Motor neuron (in vitro differentiated cells): ENCODE results near the gene DPYD. TPM values are rescaled to one million over a fixed set of nuclear protein-coding genes. Genes with fewer than 3 reads are reported as not detected.
"Not testable (repeated sequence)": the region's sequence is repeated elsewhere in the genome, so short reads cannot be mapped to it uniquely, and the experiment has no call there.

Experiments
- ATAC-seq, 8 experiments: fragments of 200-7000 bp; cut with Tn5 transposase; replicated peaks in 6 of 8; 2 replicates each; pipeline ENCODE4 v1.8.0; 2021; ENCODE audit warnings: mild to moderate bottlenecking in 8 of 8, moderate library complexity in 8 of 8
- H3K27ac ChIP-seq, 2 donors: fragments of 250-450 bp; sonication (Bioruptor Pico); 2 replicates each; pipeline ENCODE4 v1.9.0; 2021; ENCODE audit warnings: antibody characterized with exemption in 2 of 2, mild to moderate bottlenecking in 2 of 2, moderate library complexity in 1 of 2
- H3K4me1 ChIP-seq, 2 donors: fragments of 250-450 bp; sonication (Bioruptor Pico); replicated peaks in 1 of 2; 2 replicates each; pipeline ENCODE4 v1.6.1; 2021; ENCODE audit warnings: antibody characterized with exemption in 2 of 2, mild to moderate bottlenecking in 2 of 2, moderate library complexity in 1 of 2
- H3K4me3 ChIP-seq, 5 donors: fragments of 250-450 bp; sonication (Bioruptor Pico); 2 replicates each; pipeline ENCODE4 v1.9.0; 2021; ENCODE audit warnings: antibody characterized with exemption in 5 of 5, mild to moderate bottlenecking in 5 of 5, moderate library complexity in 4 of 5
- WGBS, 10 experiments: fragments of 450-650 bp; shearing (Covaris generic); methylation state at CpG; one replicate each; pipeline ENCODE4 v1.0.0; 2022; 5-methylcytosine and 5-hydroxymethylcytosine counted together
- in situ Hi-C, 9 experiments: fragments of 400-800 bp; cut with MboI; loops; one replicate each; pipeline ENCODE4 v1.15.0; 2021; ENCODE audit warnings: low sequenced_read_pairs in 9 of 9, low pct_unique_long_range_greater_than_20kb in 2 of 9; ENCODE audit not compliant: unreplicated experiment in 9 of 9
- total RNA-seq, 8 experiments: library from RNA; unstranded; fragments of 300-600 nt; gene quantifications; 2 replicates each; pipeline versions ENCODE4 v1.2.3 to v1.2.4, GENCODE V29; 2022

The DPYD gene
- total RNA-seq, 8 experiments from 2014 or later, result 7.4 to 37.1 (median 14.2) TPM

DNA sequence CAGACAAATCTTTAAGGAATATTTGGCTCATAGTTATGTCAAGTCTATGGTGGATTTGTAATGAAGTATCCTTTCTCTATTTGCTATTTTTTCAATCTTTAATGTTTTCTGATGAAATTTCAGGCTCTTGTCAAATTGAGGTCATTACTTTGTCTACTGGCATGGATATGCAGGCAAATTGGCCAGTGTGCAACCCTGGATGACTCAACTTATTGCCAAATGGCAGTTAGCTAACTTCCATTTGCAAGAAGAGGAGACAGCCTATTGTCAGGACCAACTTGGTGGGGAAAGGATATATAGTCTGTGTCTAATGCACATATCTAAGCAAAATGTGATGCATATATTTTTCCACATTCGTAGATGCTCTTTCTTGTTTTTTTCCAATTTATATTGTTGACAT lies 668.8 kb downstream of the DPYD start:
- in situ Hi-C loops, result no loop called here
- 0 to 89% (median 33%) methylated on average over 1 of the region's 1 CpG; no CpG with 5 or more reads in 1 of the 10 experiments for WGBS, 10 experiments
- H3K4me1 ChIP-seq, result no peaks in the 10 kb centered on the region
- ATAC-seq, result peak in 2 of 8 experiments; percentile 72 to 77
- H3K27ac ChIP-seq, result no peak overlapping the region
- H3K4me3 ChIP-seq, result no peak overlapping the region

DNA sequence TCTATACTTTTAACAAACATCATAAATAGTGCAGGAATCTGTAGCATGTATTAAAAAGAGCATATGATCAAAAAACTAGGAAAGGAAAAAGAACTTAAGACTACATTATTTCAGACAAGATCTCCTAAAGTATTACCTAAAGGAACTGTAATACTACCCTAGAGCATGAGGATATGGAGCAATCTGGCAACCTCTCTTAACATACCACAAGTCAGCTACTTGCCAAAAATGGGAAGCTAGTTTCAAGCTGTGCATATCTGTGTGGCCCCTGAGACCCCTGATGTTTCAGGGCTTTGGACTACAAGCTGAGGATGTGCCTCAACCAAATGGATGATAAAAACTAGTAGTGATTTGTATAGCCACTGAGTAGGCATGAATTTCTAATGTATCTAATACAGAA lies 673.6 kb downstream of the DPYD start:
- ATAC-seq, result peak in 2 of 8 experiments; percentile 31 to 56
- in situ Hi-C loops, result no loop called here
- H3K4me3 ChIP-seq, result no peak overlapping the region
- H3K27ac ChIP-seq, result no peak overlapping the region
- peaks cover 15 to 25% of the 10 kb centered on the region in 2 donors for H3K4me1 ChIP-seq

DNA sequence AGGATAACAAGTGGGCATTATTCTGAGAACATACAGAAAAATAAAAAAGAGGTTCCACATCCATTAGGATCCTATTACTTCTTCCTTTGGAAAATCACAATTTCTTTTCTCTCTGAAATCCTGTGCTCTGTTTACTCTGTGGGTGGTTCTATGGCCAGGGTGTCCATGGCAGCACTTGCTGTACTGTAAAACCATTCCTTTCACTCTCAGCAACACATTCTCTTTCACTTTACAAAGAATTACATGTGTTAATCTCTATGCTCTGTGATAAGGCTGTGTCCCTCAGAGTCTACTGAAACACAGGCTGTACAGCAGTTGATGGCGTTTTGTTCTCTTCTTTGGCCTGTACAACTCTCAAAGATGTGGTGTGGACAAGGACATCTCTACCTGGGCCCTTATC lies 675.2 kb downstream of the DPYD start:
- Histone ChIP-seq H3K4me1 (peaks cover 15 to 25% of the 10 kb centered on the region in 2 donors), H3K4me3 (no peak overlapping the region), H3K27ac (peak overlapping the region; percentile 10 to 16)
- 33 to 100% (median 66%) methylated on average over 1 of the region's 1 CpG; no CpG with 5 or more reads in 6 of the 10 experiments for WGBS, 10 experiments
- in situ Hi-C loops, result no loop called here
- ATAC-seq, result peak; percentile 76 to 100 (median 89)

- ATAC-seq, result peak in 5 of 8 experiments; percentile 34 to 64 (median 50)
- in situ Hi-C loops, result no loop called here
- 0 to 66% (median 43%) methylated on average over 2 to 4 of the region's 4 CpGs for WGBS, 10 experiments
These were observed 675.8 kb downstream of the DPYD start for GRCh38 chr1:97245026-97245425.

DNA sequence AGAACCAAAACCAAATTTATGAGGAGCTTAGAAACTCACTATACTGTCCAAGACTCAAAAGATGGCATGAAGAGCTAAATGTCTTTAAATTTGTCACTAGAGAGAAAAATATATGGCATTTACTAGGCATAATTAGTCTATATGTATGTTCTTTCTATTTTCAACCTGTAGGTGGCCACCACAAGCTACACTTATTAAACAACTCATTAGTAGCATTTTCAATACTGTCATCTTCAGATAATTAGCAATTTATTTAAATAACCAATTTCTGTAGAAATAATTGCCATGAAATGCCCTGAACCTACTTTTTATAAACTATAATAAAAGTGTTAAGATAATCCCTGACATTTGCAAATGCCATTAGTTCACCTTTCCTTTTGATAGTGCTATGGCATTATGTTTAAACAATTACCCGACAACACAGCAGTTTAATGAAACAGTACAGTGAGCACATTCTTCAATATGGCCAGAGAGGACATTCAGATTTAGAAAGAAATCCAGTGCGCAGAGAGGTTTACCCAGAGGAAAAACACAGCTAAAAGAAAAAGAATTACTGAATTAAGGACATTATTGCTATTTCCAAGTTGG lies 676.8 kb downstream of the DPYD start:
- Histone ChIP-seq H3K27ac (no peak overlapping the region), H3K4me3 (no peak overlapping the region), H3K4me1 (peaks cover 15 to 25% of the 10 kb centered on the region in 2 donors)
- in situ Hi-C loops, result no loop called here
- WGBS, 10 experiments, result 88 to 100% (median 100%) methylated on average over 1 to 2 of the region's 2 CpGs; no CpG with 5 or more reads in 1 of the 10 experiments
- no peak for ATAC-seq

More at GRCh38 chr1:97245026-97245425, 675.8 kb downstream of the DPYD start:
- peaks cover 15 to 25% of the 10 kb centered on the region in 2 donors for H3K4me1 ChIP-seq
- no peak overlapping the region for H3K27ac ChIP-seq
- no peak overlapping the region for H3K4me3 ChIP-seq

DNA sequence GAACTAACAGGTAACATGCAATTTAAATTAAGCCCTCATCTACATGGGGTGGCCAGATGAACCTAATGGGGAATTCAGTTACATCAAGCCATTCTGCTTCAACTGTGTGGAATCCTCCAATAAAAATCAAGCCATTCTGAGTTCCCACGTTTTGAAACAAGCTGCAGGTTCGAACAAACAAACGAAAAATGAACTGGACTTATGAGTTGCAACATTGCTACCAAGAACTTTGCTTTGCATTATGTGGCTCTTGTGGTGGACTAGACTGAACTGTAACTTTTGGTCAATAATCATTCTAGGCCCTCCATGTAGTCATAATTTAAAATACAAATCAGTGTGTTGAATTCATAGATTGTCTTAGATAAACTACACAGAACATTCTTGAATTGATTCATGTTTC lies 682.0 kb downstream of the DPYD start:
- no peak for ATAC-seq
- 56 to 100% (median 82%) methylated on average over 2 to 3 of the region's 3 CpGs; no CpG with 5 or more reads in 1 of the 10 experiments for WGBS, 10 experiments
- no peak overlapping the region for H3K27ac ChIP-seq
- H3K4me3 ChIP-seq, result no peak overlapping the region
- peaks cover 0 to under 1% of the 10 kb centered on the region in 2 donors for H3K4me1 ChIP-seq
- in situ Hi-C loops, result no loop called here

GRCh38 chr1:97231354-97231753 lies 689.5 kb downstream of the DPYD start:
- in situ Hi-C loops, H3K27ac ChIP-seq, H3K4me1 ChIP-seq, H3K4me3 ChIP-seq, ATAC-seq: not testable (repeated sequence)
- 80 to 100% (median 94%) methylated on average over 1 to 2 of the region's 2 CpGs; no CpG with 5 or more reads in 4 of the 10 experiments for whole genome bisulfite sequencing, 10 experiments

DNA sequence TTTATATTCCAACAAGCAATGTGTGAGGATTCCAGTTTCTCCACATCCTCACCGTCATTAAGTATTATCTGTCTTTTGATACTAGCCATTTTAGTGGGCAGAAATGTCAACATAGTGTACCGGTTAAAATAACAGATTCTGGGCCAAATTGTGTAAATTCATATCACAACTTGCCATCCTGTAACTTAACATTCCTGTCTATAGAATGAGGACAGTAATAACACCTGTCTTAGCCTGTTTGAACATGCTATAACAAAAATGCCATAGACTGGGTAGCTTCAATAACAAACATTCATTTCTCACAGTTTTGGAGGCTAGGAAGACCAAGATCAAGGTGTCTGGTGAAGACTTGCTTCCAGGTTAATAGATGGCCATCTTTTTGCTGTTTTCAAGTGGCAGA lies 708.2 kb downstream of the DPYD start:
- ATAC-seq, result no peak
- 87 to 100% (median 100%) methylated on average over 1 to 2 of the region's 2 CpGs; no CpG with 5 or more reads in 1 of the 10 experiments for WGBS, 10 experiments
- H3K4me1 ChIP-seq, result no peaks in the 10 kb centered on the region
- no peak overlapping the region for H3K27ac ChIP-seq
- no peak overlapping the region for H3K4me3 ChIP-seq
- in situ Hi-C loops, result no loop called here

GRCh38 chr1:97210307-97210706 lies 710.5 kb downstream of the DPYD start:
- no peak overlapping the region for H3K4me3 ChIP-seq
- no peak overlapping the region for H3K27ac ChIP-seq
- no peaks in the 10 kb centered on the region for H3K4me1 ChIP-seq
- 0 to 100% (median 69%) methylated on average over 1 of the region's 1 CpG; no CpG with 5 or more reads in 2 of the 10 experiments for WGBS, 10 experiments
- in situ Hi-C loops, result no loop called here
- peak in 4 of 8 experiments; percentile 48 to 95 (median 92) for ATAC-seq

DNA sequence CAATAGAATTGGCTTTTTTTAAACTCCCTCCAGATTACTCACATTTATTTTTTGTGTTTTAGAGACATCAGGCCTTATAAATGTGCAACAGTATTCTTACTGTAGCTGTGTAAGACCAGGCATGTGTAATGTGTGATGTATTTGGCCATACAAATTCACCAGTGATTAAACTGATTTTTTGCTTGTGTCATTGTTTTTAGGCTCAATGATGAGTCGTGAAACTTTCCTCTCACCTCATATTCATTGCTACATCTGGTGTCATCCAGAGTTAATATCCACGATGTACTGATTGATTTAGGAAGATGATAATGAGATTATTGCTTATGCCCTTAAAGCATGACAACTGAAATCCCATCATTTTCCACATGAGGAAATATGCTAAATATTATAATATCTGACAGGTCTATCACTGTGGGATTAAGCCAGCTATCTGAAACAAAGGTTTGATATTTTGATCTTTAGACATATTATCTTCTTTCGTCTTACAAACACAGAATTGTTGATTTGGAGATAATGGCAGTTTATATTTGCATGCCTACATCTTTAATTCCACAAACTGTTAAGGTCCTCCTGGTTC lies 711.4 kb downstream of the DPYD start:
- Histone ChIP-seq H3K4me3 (no peak overlapping the region), H3K4me1 (no peaks in the 10 kb centered on the region), H3K27ac (no peak overlapping the region)
- in situ Hi-C loops, result no loop called here
- 0 to 100% (median 83%) methylated on average over 1 to 3 of the region's 3 CpGs; no CpG with 5 or more reads in 1 of the 10 experiments for WGBS, 10 experiments
- no peak for ATAC-seq

- Histone ChIP-seq H3K4me1 (peaks cover 0 to 1% of the 10 kb centered on the region in 2 donors), H3K27ac (no peak overlapping the region), H3K4me3 (no peak overlapping the region)
- peak in 1 of 8 experiments; percentile 34 for ATAC-seq
- in situ Hi-C loops, result no loop called here
These were observed 713.0 kb downstream of the DPYD start for GRCh38 chr1:97207868-97208267.

DNA sequence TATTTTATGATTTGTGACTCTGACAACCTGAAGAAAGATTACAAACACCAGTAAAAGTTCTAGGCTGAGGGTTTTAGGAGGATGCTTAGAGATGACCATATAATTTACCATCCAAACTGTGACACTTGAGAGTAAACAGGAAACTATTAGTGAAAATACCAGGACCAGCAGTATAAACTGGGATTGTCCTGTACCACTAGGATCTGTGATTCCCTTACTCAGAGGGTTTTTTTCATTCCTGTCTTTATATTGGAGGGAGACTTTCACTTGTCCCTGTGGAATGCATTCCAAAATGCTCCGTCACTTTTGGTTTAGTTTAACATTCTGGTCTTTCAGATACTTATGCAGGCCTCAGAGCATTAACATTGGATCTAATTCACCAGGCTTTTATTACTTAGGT lies 716.4 kb downstream of the DPYD start:
- WGBS, 10 experiments, result 29 to 100% (median 91%) methylated on average over 1 of the region's 1 CpG; no CpG with 5 or more reads in 2 of the 10 experiments
- peaks cover 0 to 11% of the 10 kb centered on the region in 2 donors for H3K4me1 ChIP-seq
- no peak overlapping the region for H3K4me3 ChIP-seq
- peak in 1 of 8 experiments; percentile 80 for ATAC-seq
- H3K27ac ChIP-seq, result no peak overlapping the region
- in situ Hi-C loops, result no loop called here

GRCh38 chr1:97202481-97203380 lies 718.1 kb downstream of the DPYD start:
- WGBS, 10 experiments, result 67 to 100% (median 80%) methylated on average over 1 to 5 of the region's 5 CpGs; no CpG with 5 or more reads in 1 of the 10 experiments
- in situ Hi-C loops, result no loop called here
- Histone ChIP-seq H3K4me3 (no peak overlapping the region), H3K4me1 (peaks cover 0 to 11% of the 10 kb centered on the region in 2 donors), H3K27ac (no peak overlapping the region)
- peak in 5 of 8 experiments; percentile 17 to 65 (median 52) for ATAC-seq
